H1 (cell line): ENCODE data around the gene PIEZO1. TPM values are rescaled to one million over a fixed set of nuclear protein-coding genes. Genes with fewer than 3 reads are reported as not detected.

Experiments used
- CHD2 ChIP-seq: IDR thresholded peaks from 2 replicates; pipeline ENCODE4 v1.6.1; 2012; ENCODE audit warnings: low read length, improper control_type of control experiment
- CHD7 ChIP-seq: fragments of 300-600 bp; sonication (generic); IDR thresholded peaks from 2 replicates; pipeline ENCODE4 v1.7.1; 2012; ENCODE audit warnings: low read length, moderate library complexity, mild to moderate bottlenecking, inconsistent platforms; ENCODE audit not compliant: insufficient replicate concordance
- CTCF ChIP-seq, 3 experiments: IDR thresholded peaks; 1 replicate in 2 of 3; 2 replicates in 1 of 3; pipeline versions ENCODE4 v1.5.1 to v1.6.1; 2011; ENCODE audit warnings: low read length in 3 of 3, mild to moderate bottlenecking in 3 of 3, inconsistent platforms in 2 of 3, low read depth in 1 of 3, moderate library complexity in 1 of 3; ENCODE audit not compliant: insufficient read depth in 1 of 3; ENCODE audit errors: control extremely low read depth in 1 of 3
- GTF2F1 ChIP-seq: IDR thresholded peaks from 2 replicates; pipeline ENCODE4 v1.6.1; 2012; ENCODE audit warnings: low read depth, low read length, improper control_type of control experiment, borderline replicate concordance
- JUN ChIP-seq: IDR thresholded peaks from 2 replicates; pipeline ENCODE4 v1.6.1; 2011; ENCODE audit warnings: low read depth, mild to moderate bottlenecking, improper control_type of control experiment, low read length
- SIN3A ChIP-seq, 2 experiments: IDR thresholded peaks in 1 of 2; conservative IDR thresholded peaks in 1 of 2; 2 replicates each; pipeline ENCODE4 v1.6.1; 2011 to 2012; ENCODE audit warnings: low read length in 2 of 2, improper control_type of control experiment in 1 of 2, low read depth in 1 of 2, mild to moderate bottlenecking in 1 of 2
- SP2 ChIP-seq: IDR thresholded peaks from 2 replicates; pipeline ENCODE4 v1.6.1; 2012; ENCODE audit warnings: mild to moderate bottlenecking, low read length, inconsistent platforms
- polyA plus RNA-seq, 7 experiments: library from polyadenylated mRNA; depleted of rRNA in 3 of 7; stranded (reverse) in 5 of 7; unstranded in 2 of 7; fragments of >200 nt in 5 of 7; fragments of 200-250 nt in 2 of 7; gene quantifications; 1 replicate in 5 of 7; 2 replicates in 1 of 7; 4 replicates in 1 of 7; pipeline versions ENCODE4 v1.2.1 to v1.2.3, GENCODE V29; 2011 to 2013; ENCODE audit warnings: missing spikeins in 2 of 7, mixed read lengths in 2 of 7
- total RNA-seq: library from RNA; stranded (reverse); fragmentation: NEBNext Ultra II Directional; extraction: Animal tissue kit (Norgen Biotek cat#: 25700); gene quantifications from 2 replicates; pipeline ENCODE4 v1.2.1, GENCODE V29; 2021

PIEZO1 gene
- total and polyA plus RNA-seq, 2 of the 8 experiments (the other 6 are each of a cell fraction or from before 2014, with no cell fraction given), result 42.3 to 67.5 TPM

- TF ChIP-seq CHD2, result no peak
- TF ChIP-seq CHD7, result no peak
- no peak for TF ChIP-seq SP2
- TF ChIP-seq JUN, result no peak
- TF ChIP-seq SIN3A (conservative IDR thresholded peaks at IDR 0.05 in 1 of 2, IDR thresholded peaks at IDR 0.05 in 1 of 2; ENCODE audit: low read depth in 1 of 2, low read length in 2 of 2), result no peak
- no peak for TF ChIP-seq GTF2F1
- TF ChIP-seq CTCF (IDR thresholded peaks at IDR 0.05; ENCODE audit: control extremely low read depth in 1 of 3, insufficient read depth in 1 of 3, low read depth in 1 of 3, low read length in 3 of 3), result no peak
Measured at GRCh38 chr16:88754109-88754911, 30.7 kb downstream of the PIEZO1 start (continued).
